ENCODE results near the gene CIAO3.
A peak's percentile ranks its signal among the peaks of the same experiment; 100 is the strongest.

CIAO3 gene

GRCh38 chr16:740459-740763, 386 bp downstream of the CIAO3 start:
- no peak for TF ChIP-seq CTCF (IDR thresholded peaks at IDR 0.05; ENCODE audit: low read depth, low read length, missing control alignments)
- no peak for DNase-seq (ENCODE audit: low read depth)
- peak overlapping the region; percentile 91 for H3K4me3 ChIP-seq (ENCODE audit: low read depth, low read length)

GRCh38 chr16:739560-740458, 988 bp downstream of the CIAO3 start:
- no peak for TF ChIP-seq CTCF (IDR thresholded peaks at IDR 0.05; ENCODE audit: low read depth, low read length, missing control alignments)
- DNase-seq (ENCODE audit: low read depth): no peak
- peak overlapping the region; percentile 91 for H3K4me3 ChIP-seq (ENCODE audit: low read depth, low read length)

GRCh38 chr16:736936-737481, 3.8 kb downstream of the CIAO3 start:
- no peak for DNase-seq (ENCODE audit: low read depth)
- no peak for TF ChIP-seq CTCF (IDR thresholded peaks at IDR 0.05; ENCODE audit: low read depth, low read length, missing control alignments)
- H3K4me3 ChIP-seq (ENCODE audit: low read depth, low read length): no peak overlapping the region

- no peak overlapping the region for H3K4me3 ChIP-seq (ENCODE audit: low read depth, low read length)
- DNase-seq (ENCODE audit: low read depth): no peak
- no peak for TF ChIP-seq CTCF (IDR thresholded peaks at IDR 0.05; ENCODE audit: low read depth, low read length, missing control alignments)
Measured at GRCh38 chr16:735982-736453, 4.8 kb downstream of the CIAO3 start.

- no peak overlapping the region; the same call in 1 of the 2 replicates for H3K4me3 ChIP-seq (ENCODE audit: low read depth, low read length)
Measured at GRCh38 chr16:734981-735881, 5.6 kb downstream of the CIAO3 start.

More at GRCh38 chr16:734981-735881, 5.6 kb downstream of the CIAO3 start:
- DNase-seq (ENCODE audit: low read depth): no peak
- no peak for TF ChIP-seq CTCF (IDR thresholded peaks at IDR 0.05; ENCODE audit: low read depth, low read length, missing control alignments)
